ENCODE data around the gene SRGAP2C.
"Not testable (repeated sequence)": the region's sequence is repeated elsewhere in the genome, so short reads cannot be mapped to it uniquely, and the experiment has no call there.

- TF ChIP-seq MYC (IDR thresholded peaks at IDR 0.05; ENCODE audit: low read depth, low read length); JUN (IDR thresholded peaks at IDR 0.05; ENCODE audit: borderline replicate concordance, insufficient read depth, insufficient read length, low read depth); CTCF (IDR thresholded peaks at IDR 0.05; ENCODE audit: extremely low read depth in 1 of 2, insufficient read depth in 1 of 2, low read depth in 1 of 2, low read length in 2 of 2); EZH2 (IDR thresholded peaks at IDR 0.05; ENCODE audit: borderline replicate concordance, low read depth, low read length, severe bottlenecking); MAX (IDR thresholded peaks at IDR 0.05; ENCODE audit: insufficient read depth, insufficient read length); POLR2A (IDR thresholded peaks at IDR 0.05; ENCODE audit: low read depth, low read length); POLR2AphosphoS5 (IDR thresholded peaks at IDR 0.05; ENCODE audit: insufficient read depth, low read depth, low read length); FOS (IDR thresholded peaks at IDR 0.05; ENCODE audit: borderline replicate concordance, insufficient read depth, low read length); GATA2 (IDR thresholded peaks at IDR 0.05; ENCODE audit: insufficient read depth, insufficient read length, low read depth, low read length): not testable (repeated sequence)
These were observed 449 bp downstream of the SRGAP2C start for GRCh38 chr1:121185140-121185708.
